PC-9 (cell line): ENCODE results near the gene NOL9.

Experiments
- EZH2 ChIP-seq: fragments of 200-600 bp; sonication (generic); IDR thresholded peaks from 2 replicates; pipeline ENCODE4 v1.8.0; 2017; ENCODE audit warnings: antibody characterized with exemption, low read depth
- TF ChIP-seq, protein P1 (sequence below): fragments of 200-600 bp; sonication (generic); conservative IDR thresholded peaks from 2 replicates; pipeline ENCODE4 v1.6.1; 2017; ENCODE audit warnings: mixed run types, antibody characterized with exemption, mild to moderate bottlenecking, moderate library complexity

DNA sequence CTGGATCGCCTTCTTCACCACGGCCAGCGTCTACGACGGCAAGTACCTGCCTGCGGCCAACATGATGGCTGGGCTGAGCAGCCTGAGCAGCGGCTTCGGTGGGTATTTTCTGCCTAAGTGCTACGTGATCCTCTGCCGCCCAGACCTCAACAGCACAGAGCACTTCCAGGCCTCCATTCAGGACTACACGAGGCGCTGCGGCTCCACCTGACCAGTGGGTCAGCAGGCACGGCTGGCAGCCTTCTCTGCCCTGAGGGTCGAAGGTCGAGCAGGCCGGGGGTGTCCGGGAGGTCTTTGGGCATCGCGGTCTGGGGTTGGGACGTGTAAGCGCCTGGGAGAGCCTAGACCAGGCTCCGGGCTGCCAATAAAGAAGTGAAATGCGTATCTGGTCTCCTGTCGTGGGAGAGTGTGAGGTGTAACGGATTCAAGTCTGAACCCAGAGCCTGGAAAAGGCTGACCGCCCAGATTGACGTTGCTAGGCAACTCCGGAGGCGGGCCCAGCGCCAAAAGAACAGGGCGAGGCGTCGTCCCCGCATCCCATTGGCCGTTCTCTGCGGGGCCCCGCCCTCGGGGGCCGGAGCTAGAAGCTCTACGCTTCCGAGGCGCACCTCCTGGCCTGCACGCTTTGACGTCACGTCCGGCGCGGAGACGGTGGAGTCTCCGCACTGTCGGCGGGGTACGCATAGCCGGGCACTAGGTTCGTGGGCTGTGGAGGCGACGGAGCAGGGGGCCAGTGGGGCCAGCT, 25.2 kb upstream of the NOL9 start, which contains the start of gene ZBTB48:
- TF ChIP-seq, protein P1, sequence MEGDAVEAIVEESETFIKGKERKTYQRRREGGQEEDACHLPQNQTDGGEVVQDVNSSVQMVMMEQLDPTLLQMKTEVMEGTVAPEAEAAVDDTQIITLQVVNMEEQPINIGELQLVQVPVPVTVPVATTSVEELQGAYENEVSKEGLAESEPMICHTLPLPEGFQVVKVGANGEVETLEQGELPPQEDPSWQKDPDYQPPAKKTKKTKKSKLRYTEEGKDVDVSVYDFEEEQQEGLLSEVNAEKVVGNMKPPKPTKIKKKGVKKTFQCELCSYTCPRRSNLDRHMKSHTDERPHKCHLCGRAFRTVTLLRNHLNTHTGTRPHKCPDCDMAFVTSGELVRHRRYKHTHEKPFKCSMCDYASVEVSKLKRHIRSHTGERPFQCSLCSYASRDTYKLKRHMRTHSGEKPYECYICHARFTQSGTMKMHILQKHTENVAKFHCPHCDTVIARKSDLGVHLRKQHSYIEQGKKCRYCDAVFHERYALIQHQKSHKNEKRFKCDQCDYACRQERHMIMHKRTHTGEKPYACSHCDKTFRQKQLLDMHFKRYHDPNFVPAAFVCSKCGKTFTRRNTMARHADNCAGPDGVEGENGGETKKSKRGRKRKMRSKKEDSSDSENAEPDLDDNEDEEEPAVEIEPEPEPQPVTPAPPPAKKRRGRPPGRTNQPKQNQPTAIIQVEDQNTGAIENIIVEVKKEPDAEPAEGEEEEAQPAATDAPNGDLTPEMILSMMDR, result no peak
- TF ChIP-seq EZH2, result no peak
